Glutamatergic neuron (in vitro differentiated cells): ENCODE measurements around the gene KREMEN2. TPM values are rescaled to one million over a fixed set of nuclear protein-coding genes. Genes with fewer than 3 reads are reported as not detected.

ENCODE experiments used
- DNase-seq: peaks from one replicate; pipeline ENCODE4 v3.0.0; 2022
- H3K27ac Mint-ChIP-seq: one replicate; pipeline ENCODE4 v1.8.0; 2020; ENCODE audit warnings: mild to moderate bottlenecking, mixed read lengths, inconsistent platforms; ENCODE audit not compliant: unreplicated experiment
- H3K27me3 Mint-ChIP-seq: one replicate; pipeline ENCODE4 v1.8.0; 2020; ENCODE audit warnings: mild to moderate bottlenecking, moderate library complexity, mixed read lengths, inconsistent platforms; ENCODE audit not compliant: unreplicated experiment
- H3K36me3 Mint-ChIP-seq: one replicate; pipeline ENCODE4 v1.8.0; 2020; ENCODE audit warnings: mild to moderate bottlenecking, mixed read lengths, inconsistent platforms; ENCODE audit not compliant: unreplicated experiment
- H3K4me1 Mint-ChIP-seq: one replicate; pipeline ENCODE4 v1.8.0; 2020; ENCODE audit warnings: mild to moderate bottlenecking, low read depth, mixed read lengths, inconsistent platforms; ENCODE audit not compliant: unreplicated experiment
- H3K4me3 Mint-ChIP-seq: one replicate; pipeline ENCODE4 v1.8.0; 2020; ENCODE audit warnings: mild to moderate bottlenecking, mixed read lengths, inconsistent platforms; ENCODE audit not compliant: unreplicated experiment
- H3K9me3 Mint-ChIP-seq: one replicate; pipeline ENCODE4 v1.8.0; 2020; ENCODE audit warnings: mild to moderate bottlenecking, moderate library complexity, mixed read lengths, inconsistent platforms; ENCODE audit not compliant: unreplicated experiment
- CTCF ChIP-seq: fragments of 200-600 bp; sonication (generic); IDR thresholded peaks from one replicate; pipeline ENCODE4 v1.5.0; 2021; ENCODE audit not compliant: partially characterized antibody, unreplicated experiment
- total RNA-seq: library from RNA; stranded (reverse); fragmentation: NEBNext Ultra II Directional; extraction: Animal tissue kit (Norgen Biotek cat#: 25700); gene quantifications from one replicate; pipeline ENCODE4 v1.2.1, GENCODE V29; 2021; ENCODE audit not compliant: unreplicated experiment

KREMEN2 gene
- total RNA-seq, 1 donor from 2014 or later, result 12.8 TPM

GRCh38 chr16:2949705-2950352 is 14.2 kb upstream of the KREMEN2 start:
- peaks cover 11% of the 10 kb centered on the region for H3K4me1 Mint-ChIP-seq
- TF ChIP-seq CTCF, result no peak
- peaks cover 11% of the 10 kb centered on the region for H3K27me3 Mint-ChIP-seq
- peaks cover 8% of the 10 kb centered on the region for H3K36me3 Mint-ChIP-seq
- H3K9me3 Mint-ChIP-seq, result peaks cover 2% of the 10 kb centered on the region
- no peak overlapping the region for H3K4me3 Mint-ChIP-seq
- H3K27ac Mint-ChIP-seq, result no peak overlapping the region
- DNase-seq, result no peak

- TF ChIP-seq CTCF, result no peak
- Mint-ChIP-seq H3K4me3 (no peak overlapping the region), H3K9me3 (peaks cover 2% of the 10 kb centered on the region), H3K4me1 (peaks cover 11% of the 10 kb centered on the region), H3K36me3 (peaks cover 8% of the 10 kb centered on the region), H3K27me3 (peaks cover 11% of the 10 kb centered on the region), H3K27ac (no peak overlapping the region)
- no peak for DNase-seq
Observed at GRCh38 chr16:2950353-2950724, 13.7 kb upstream of the KREMEN2 start.

- H3K4me3 Mint-ChIP-seq, result no peak overlapping the region
- H3K4me1 Mint-ChIP-seq, result peaks cover 11% of the 10 kb centered on the region
- no peak for TF ChIP-seq CTCF
- DNase-seq, result no peak
- H3K27ac Mint-ChIP-seq, result no peak overlapping the region
- H3K27me3 Mint-ChIP-seq, result peaks cover 11% of the 10 kb centered on the region
- peaks cover 8% of the 10 kb centered on the region for H3K36me3 Mint-ChIP-seq
- H3K9me3 Mint-ChIP-seq, result peaks cover 2% of the 10 kb centered on the region
Observed at GRCh38 chr16:2950773-2951172, 13.3 kb upstream of the KREMEN2 start.

- Mint-ChIP-seq H3K4me1 (peaks cover 11% of the 10 kb centered on the region), H3K9me3 (peaks cover 2% of the 10 kb centered on the region), H3K27me3 (peaks cover 15% of the 10 kb centered on the region), H3K4me3 (peak overlapping the region; percentile 30), H3K36me3 (no peaks in the 10 kb centered on the region), H3K27ac (peak overlapping the region; percentile 48)
- TF ChIP-seq CTCF, result no peak
- DNase-seq, result no peak
Observed at GRCh38 chr16:2952679-2953078, 11.4 kb upstream of the KREMEN2 start.

- Mint-ChIP-seq H3K27me3 (peaks cover 15% of the 10 kb centered on the region), H3K27ac (peak overlapping the region; percentile 90), H3K36me3 (no peaks in the 10 kb centered on the region), H3K9me3 (peaks cover 2% of the 10 kb centered on the region), H3K4me3 (peak overlapping the region; percentile 52), H3K4me1 (peaks cover 11% of the 10 kb centered on the region)
- no peak for TF ChIP-seq CTCF
- DNase-seq, result peak; percentile 68
Observed at GRCh38 chr16:2953706-2954627, 10.1 kb upstream of the KREMEN2 start.
